ENCODE data around the gene RBBP8.
"Not testable (repeated sequence)": the region's sequence is repeated elsewhere in the genome, so short reads cannot be mapped to it uniquely, and the experiment has no call there.

RBBP8 gene

GRCh38 chr18:22933206-22933965, at the start of gene RBBP8:
Gene RBBP8 (plus strand): TSS chr18:22933328. CDS start chr18:22936852, 3,524 bp downstream.
- peak; percentile 78 for DNase-seq (ENCODE audit: low spot score)

- DNase-seq (ENCODE audit: low spot score) = no peak
Observed at GRCh38 chr18:22883827-22884226, 49.3 kb upstream of the RBBP8 start.

GRCh38 chr18:22885694-22886093, 47.4 kb upstream of the RBBP8 start:
- DNase-seq (ENCODE audit: low spot score) = not testable (repeated sequence)

- no peak for DNase-seq (ENCODE audit: low spot score)
Observed at GRCh38 chr18:22899421-22899820, 33.7 kb upstream of the RBBP8 start.

- no peak for DNase-seq (ENCODE audit: low spot score)
Observed at GRCh38 chr18:22900558-22901238, 32.4 kb upstream of the RBBP8 start.

GRCh38 chr18:22902093-22902492, 31.0 kb upstream of the RBBP8 start:
- DNase-seq (ENCODE audit: low spot score) = no peak

- DNase-seq (ENCODE audit: low spot score) = not testable (repeated sequence)
Observed at GRCh38 chr18:22903248-22903647, 29.9 kb upstream of the RBBP8 start.

- no peak for DNase-seq (ENCODE audit: low spot score)
Observed at GRCh38 chr18:22912149-22912548, 21.0 kb upstream of the RBBP8 start.

GRCh38 chr18:22912835-22913234, 20.3 kb upstream of the RBBP8 start:
- DNase-seq (ENCODE audit: low spot score) = no peak

GRCh38 chr18:22913861-22914260, 19.3 kb upstream of the RBBP8 start:
- DNase-seq (ENCODE audit: low spot score) = no peak

- no peak for DNase-seq (ENCODE audit: low spot score)
Observed at GRCh38 chr18:22914633-22915032, 18.5 kb upstream of the RBBP8 start.

- no peak for DNase-seq (ENCODE audit: low spot score)
Observed at GRCh38 chr18:22915337-22915736, 17.8 kb upstream of the RBBP8 start.

- DNase-seq (ENCODE audit: low spot score) = no peak
Observed at GRCh38 chr18:22921772-22922171, 11.4 kb upstream of the RBBP8 start.

- no peak for DNase-seq (ENCODE audit: low spot score)
Observed at GRCh38 chr18:22924589-22924988, 8.5 kb upstream of the RBBP8 start.

- DNase-seq (ENCODE audit: low spot score) = no peak
Observed at GRCh38 chr18:22926454-22926853, 6.7 kb upstream of the RBBP8 start.

GRCh38 chr18:22928339-22928738, 4.8 kb upstream of the RBBP8 start:
- no peak for DNase-seq (ENCODE audit: low spot score)

GRCh38 chr18:22930089-22930713, 2.9 kb upstream of the RBBP8 start:
- DNase-seq (ENCODE audit: low spot score) = peak; percentile 40

GRCh38 chr18:22932885-22933205, 283 bp upstream of the RBBP8 start:
- DNase-seq (ENCODE audit: low spot score) = no peak

- no peak for DNase-seq (ENCODE audit: low spot score)
Observed at GRCh38 chr18:22933966-22934423, 867 bp downstream of the RBBP8 start.

- DNase-seq (ENCODE audit: low spot score) = no peak
Observed at GRCh38 chr18:22934789-22935188, 1.7 kb downstream of the RBBP8 start.

GRCh38 chr18:22935431-22935830, 2.3 kb downstream of the RBBP8 start:
- no peak for DNase-seq (ENCODE audit: low spot score)

- DNase-seq (ENCODE audit: low spot score) = no peak
Observed at GRCh38 chr18:22936515-22936914, 3.4 kb downstream of the RBBP8 start.

- no peak for DNase-seq (ENCODE audit: low spot score)
Observed at GRCh38 chr18:22939649-22940048, 6.5 kb downstream of the RBBP8 start.
